ENCODE measurements around the gene SYNCRIP. TPM values are rescaled to one million over a fixed set of nuclear protein-coding genes. Genes with fewer than 3 reads are reported as not detected.

Gene SYNCRIP
- total and polyA plus RNA-seq, 3 donors from 2014 or later, result 51.6 to 67.0 (median 55.1) TPM

GRCh38 chr6:85628353-85628752, 14.3 kb downstream of the SYNCRIP start:
- no peaks in the 10 kb centered on the region for H3K27me3 ChIP-seq
- 92 to 98% methylated on average over 1 of the region's 1 CpG for WGBS, 2 donors
- no peaks in the 10 kb centered on the region for H3K9me3 ChIP-seq
- no peak for TF ChIP-seq POLR2A (IDR thresholded peaks at IDR 0.05)
- no peak for TF ChIP-seq CTCF (IDR thresholded peaks at IDR 0.05)
- no peaks in the 10 kb centered on the region for H3K4me1 ChIP-seq
- no peak overlapping the region for H3K27ac ChIP-seq
- no peaks in the 10 kb centered on the region for H3K36me3 ChIP-seq (ENCODE audit: low read depth, missing control alignments)
- DNase-seq, result no peak
- intact Hi-C loops (cut with DNase I; ENCODE audit: low total_unique reads), result no loop called here
- H3K4me3 ChIP-seq, result no peak overlapping the region

GRCh38 chr6:85620308-85620707, 22.4 kb downstream of the SYNCRIP start:
- intact Hi-C loops (cut with DNase I; ENCODE audit: low total_unique reads), result no loop called here
- no peak for TF ChIP-seq CTCF (IDR thresholded peaks at IDR 0.05)
- TF ChIP-seq POLR2A (IDR thresholded peaks at IDR 0.05), result no peak
- 90 to 91% methylated on average over 2 of the region's 2 CpGs for WGBS, 2 donors
- Histone ChIP-seq H3K27me3 (no peaks in the 10 kb centered on the region), H3K4me1 (no peaks in the 10 kb centered on the region), H3K4me3 (no peak overlapping the region), H3K27ac (no peak overlapping the region), H3K9me3 (no peaks in the 10 kb centered on the region), H3K36me3 (ENCODE audit: low read depth, missing control alignments) (no peaks in the 10 kb centered on the region)
- no peak for DNase-seq

GRCh38 chr6:85614780-85615179, 27.9 kb downstream of the SYNCRIP start:
- H3K27ac ChIP-seq, result no peak overlapping the region
- H3K4me1 ChIP-seq, result no peaks in the 10 kb centered on the region
- WGBS, 2 donors, result 96 to 97% methylated on average over 17 of the region's 17 CpGs
- H3K9me3 ChIP-seq, result no peaks in the 10 kb centered on the region
- no peak for DNase-seq
- no peaks in the 10 kb centered on the region for H3K36me3 ChIP-seq (ENCODE audit: low read depth, missing control alignments)
- H3K27me3 ChIP-seq, result no peaks in the 10 kb centered on the region
- no peak overlapping the region for H3K4me3 ChIP-seq
- TF ChIP-seq CTCF (IDR thresholded peaks at IDR 0.05) (no peak), POLR2A (IDR thresholded peaks at IDR 0.05) (no peak)
- intact Hi-C loops (cut with DNase I; ENCODE audit: low total_unique reads), result no loop called here

- H3K4me3 ChIP-seq, result no peak overlapping the region
- no peaks in the 10 kb centered on the region for H3K36me3 ChIP-seq (ENCODE audit: low read depth, missing control alignments)
These were observed 29.8 kb downstream of the SYNCRIP start for GRCh38 chr6:85612690-85613474.

More at GRCh38 chr6:85612690-85613474, 29.8 kb downstream of the SYNCRIP start:
- H3K27me3 ChIP-seq, result no peaks in the 10 kb centered on the region
- H3K4me1 ChIP-seq, result no peaks in the 10 kb centered on the region
- 88 to 97% methylated on average over 4 of the region's 4 CpGs for WGBS, 2 donors
- intact Hi-C loops (cut with DNase I; ENCODE audit: low total_unique reads), result no loop called here
- no peak for DNase-seq
- TF ChIP-seq POLR2A (IDR thresholded peaks at IDR 0.05) (no peak), CTCF (IDR thresholded peaks at IDR 0.05) (no peak)
- no peaks in the 10 kb centered on the region for H3K9me3 ChIP-seq
- no peak overlapping the region for H3K27ac ChIP-seq
